Measurements from ENCODE around the gene CYGB.

- TF ChIP-seq ZNF146 (CRISPR knock-in tag; IDR thresholded peaks at IDR 0.05; ENCODE audit: unreplicated experiment) (no peak), MLX (CRISPR knock-in tag; conservative IDR thresholded peaks at IDR 0.05) (no peak), CTCF (IDR thresholded peaks at IDR 0.05 in 2 of 3, conservative IDR thresholded peaks at IDR 0.05 in 1 of 3; ENCODE audit: insufficient read depth in 2 of 3, low read depth in 1 of 3, low read length in 3 of 3) (no peak), PHF21A (IDR thresholded peaks at IDR 0.05; ENCODE audit: borderline replicate concordance, low read depth) (no peak), DPF2 (IDR thresholded peaks at IDR 0.05) (no peak), ZNF76 (CRISPR knock-in tag; IDR thresholded peaks at IDR 0.05; ENCODE audit: borderline replicate concordance) (no peak), BRF1 (IDR thresholded peaks at IDR 0.05; ENCODE audit: borderline replicate concordance, extremely low read depth, insufficient read length) (no peak), MTA1 (IDR thresholded peaks at IDR 0.05; ENCODE audit: borderline replicate concordance) (no peak), RAD21 (CRISPR knock-in tag; conservative IDR thresholded peaks at IDR 0.05 in 1 of 2, IDR thresholded peaks at IDR 0.05 in 1 of 2) (no peak), PHB2 (IDR thresholded peaks at IDR 0.05; ENCODE audit: low read depth) (no peak), ZNF316 (IDR thresholded peaks at IDR 0.05) (no peak)
Observed at GRCh38 chr17:76549539-76549938, 12.0 kb upstream of the CYGB start.

Data from K562 (cell line).